ENCODE results near the gene MPP2.

MPP2 gene

GRCh38 chr17:43857141-43857540 lies 50.2 kb downstream of the MPP2 start:
- Histone ChIP-seq H3F3A (ENCODE audit: insufficient read depth) (no peaks in the 10 kb centered on the region), H3K27me3 (ENCODE audit: low read length) (no peaks in the 10 kb centered on the region), H3K9me2 (replicated peaks; ENCODE audit: insufficient read depth, low read length) (no peaks in the 10 kb centered on the region), H3K79me2 (ENCODE audit: insufficient read depth, low read length) (no peaks in the 10 kb centered on the region), H3K4me3 (ENCODE audit: insufficient read depth, low read length, poor library complexity, severe bottlenecking) (no peak overlapping the region), H3K9me3 (ENCODE audit: insufficient read depth, low read length) (no peaks in the 10 kb centered on the region), H3K4me2 (ENCODE audit: low read depth, low read length, poor library complexity, severe bottlenecking) (no peak overlapping the region), H2AFZ (ENCODE audit: low read depth, low read length, severe bottlenecking) (no peak overlapping the region), H3K9ac (ENCODE audit: low read length) (no peak overlapping the region), H3K27ac (ENCODE audit: low read depth, low read length) (no peak overlapping the region), H4K20me1 (ENCODE audit: low read depth, low read length) (no peaks in the 10 kb centered on the region), H3K36me3 (ENCODE audit: low read length) (no peaks in the 10 kb centered on the region)
- no peak for TF ChIP-seq EZH2phosphoT487 (conservative IDR thresholded peaks at IDR 0.05; ENCODE audit: low read length)
- TF ChIP-seq CTCF (IDR thresholded peaks at IDR 0.05; ENCODE audit: insufficient read depth, low read length, poor library complexity, severe bottlenecking), result no peak

GRCh38 chr17:43856141-43856540 lies 51.2 kb downstream of the MPP2 start:
- H3K4me3 ChIP-seq (ENCODE audit: insufficient read depth, low read length, poor library complexity, severe bottlenecking), result no peak overlapping the region
- H3K79me2 ChIP-seq (ENCODE audit: insufficient read depth, low read length), result no peaks in the 10 kb centered on the region
- no peaks in the 10 kb centered on the region for H3K9me2 ChIP-seq (replicated peaks; ENCODE audit: insufficient read depth, low read length)
- no peaks in the 10 kb centered on the region for H3K36me3 ChIP-seq (ENCODE audit: low read length)
- H3K9ac ChIP-seq (ENCODE audit: low read length), result no peak overlapping the region
- no peak overlapping the region for H3K27ac ChIP-seq (ENCODE audit: low read depth, low read length)
- no peak for TF ChIP-seq CTCF (IDR thresholded peaks at IDR 0.05; ENCODE audit: insufficient read depth, low read length, poor library complexity, severe bottlenecking)
- TF ChIP-seq EZH2phosphoT487 (conservative IDR thresholded peaks at IDR 0.05; ENCODE audit: low read length), result no peak
- no peaks in the 10 kb centered on the region for H3F3A ChIP-seq (ENCODE audit: insufficient read depth)
- no peak overlapping the region for H2AFZ ChIP-seq (ENCODE audit: low read depth, low read length, severe bottlenecking)
- no peaks in the 10 kb centered on the region for H3K9me3 ChIP-seq (ENCODE audit: insufficient read depth, low read length)
- H3K27me3 ChIP-seq (ENCODE audit: low read length), result peaks cover 2% of the 10 kb centered on the region; the same call in 1 of the 2 replicates
- no peak overlapping the region for H3K4me2 ChIP-seq (ENCODE audit: low read depth, low read length, poor library complexity, severe bottlenecking)
- no peaks in the 10 kb centered on the region for H4K20me1 ChIP-seq (ENCODE audit: low read depth, low read length)

- Histone ChIP-seq H3K27me3 (ENCODE audit: low read length) (peaks cover 2% of the 10 kb centered on the region; the same call in 1 of the 2 replicates), H4K20me1 (ENCODE audit: low read depth, low read length) (no peaks in the 10 kb centered on the region), H2AFZ (ENCODE audit: low read depth, low read length, severe bottlenecking) (no peak overlapping the region)
Observed at GRCh38 chr17:43855061-43855460, 52.3 kb downstream of the MPP2 start.

More at GRCh38 chr17:43855061-43855460, 52.3 kb downstream of the MPP2 start:
- Histone ChIP-seq H3K9me2 (replicated peaks; ENCODE audit: insufficient read depth, low read length) (no peaks in the 10 kb centered on the region), H3K9me3 (ENCODE audit: insufficient read depth, low read length) (no peaks in the 10 kb centered on the region), H3K9ac (ENCODE audit: low read length) (no peak overlapping the region), H3K36me3 (ENCODE audit: low read length) (no peaks in the 10 kb centered on the region), H3K4me2 (ENCODE audit: low read depth, low read length, poor library complexity, severe bottlenecking) (no peak overlapping the region), H3K79me2 (ENCODE audit: insufficient read depth, low read length) (no peaks in the 10 kb centered on the region), H3K27ac (ENCODE audit: low read depth, low read length) (no peak overlapping the region), H3K4me3 (ENCODE audit: insufficient read depth, low read length, poor library complexity, severe bottlenecking) (no peak overlapping the region), H3F3A (ENCODE audit: insufficient read depth) (no peaks in the 10 kb centered on the region)
- no peak for TF ChIP-seq CTCF (IDR thresholded peaks at IDR 0.05; ENCODE audit: insufficient read depth, low read length, poor library complexity, severe bottlenecking)
- no peak for TF ChIP-seq EZH2phosphoT487 (conservative IDR thresholded peaks at IDR 0.05; ENCODE audit: low read length)
